Measurements from ENCODE around the gene CLDN1.

Gene CLDN1

DNA sequence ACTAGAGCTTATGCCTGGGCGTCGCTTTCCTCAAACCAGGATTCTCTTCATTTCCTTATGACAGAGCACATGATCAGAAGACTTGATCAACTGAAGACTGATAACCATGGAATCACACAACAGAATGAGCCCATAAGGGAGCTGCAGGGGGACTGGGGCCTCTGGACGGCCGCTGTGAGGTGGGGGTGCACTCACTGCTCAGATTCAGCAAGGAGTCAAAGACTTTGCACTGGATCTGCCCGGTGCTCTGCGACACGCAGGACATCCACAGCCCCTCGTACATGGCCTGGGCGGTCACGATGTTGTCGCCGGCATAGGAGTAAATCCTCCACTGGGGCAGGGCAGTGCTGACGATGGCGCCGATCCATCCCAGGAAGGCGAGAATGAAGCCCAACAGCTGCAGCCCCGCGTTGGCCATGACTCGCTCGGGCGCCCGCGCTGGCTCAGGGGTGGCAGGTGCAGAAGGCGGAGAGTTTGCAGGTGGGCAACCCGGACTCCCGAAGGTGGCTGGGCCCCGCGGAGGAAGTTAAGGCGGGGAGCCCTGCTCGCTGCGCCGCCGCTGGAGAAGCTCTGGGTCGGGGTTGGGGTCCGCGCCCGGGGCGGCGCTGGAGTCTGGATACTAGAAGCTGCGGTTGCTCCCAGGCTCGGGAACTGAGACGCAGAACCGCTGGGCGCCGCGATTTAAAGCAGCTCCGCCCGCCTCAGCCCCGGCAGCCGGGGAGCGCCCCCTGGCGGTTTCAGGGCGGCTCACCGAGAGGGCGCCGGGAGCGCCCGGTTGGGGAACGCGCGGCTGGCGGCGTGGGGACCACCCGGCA lies at the start of gene CLDN1:
CLDN1 (minus strand) TSS at position 658 of the 815 bp plus-strand sequence; CDS start at position 418, 240 bp downstream.
- DNase-seq = peak; percentile 79

GRCh38 chr3:190371152-190371551 lies 48.9 kb upstream of the CLDN1 start:
- no peak for DNase-seq

DNA sequence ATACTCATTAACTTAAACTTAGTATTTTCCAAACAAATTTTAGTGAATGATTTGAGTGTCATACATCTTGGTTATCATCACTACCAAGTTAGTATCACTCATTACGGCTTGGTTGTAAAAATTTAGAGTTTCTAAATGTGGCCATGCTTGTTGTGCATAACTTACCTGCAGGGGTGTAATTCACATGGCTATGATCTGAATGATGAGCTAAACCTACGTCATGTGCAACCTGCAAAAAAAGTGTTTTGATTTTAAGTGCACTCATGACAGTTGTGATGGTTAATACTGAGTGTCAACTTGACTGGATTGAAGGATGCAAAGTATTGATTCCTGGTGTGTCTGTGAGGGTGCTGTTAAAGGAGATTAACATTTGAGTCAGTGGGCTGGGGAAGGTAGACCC lies 48.1 kb upstream of the CLDN1 start:
- no peak for DNase-seq

DNA sequence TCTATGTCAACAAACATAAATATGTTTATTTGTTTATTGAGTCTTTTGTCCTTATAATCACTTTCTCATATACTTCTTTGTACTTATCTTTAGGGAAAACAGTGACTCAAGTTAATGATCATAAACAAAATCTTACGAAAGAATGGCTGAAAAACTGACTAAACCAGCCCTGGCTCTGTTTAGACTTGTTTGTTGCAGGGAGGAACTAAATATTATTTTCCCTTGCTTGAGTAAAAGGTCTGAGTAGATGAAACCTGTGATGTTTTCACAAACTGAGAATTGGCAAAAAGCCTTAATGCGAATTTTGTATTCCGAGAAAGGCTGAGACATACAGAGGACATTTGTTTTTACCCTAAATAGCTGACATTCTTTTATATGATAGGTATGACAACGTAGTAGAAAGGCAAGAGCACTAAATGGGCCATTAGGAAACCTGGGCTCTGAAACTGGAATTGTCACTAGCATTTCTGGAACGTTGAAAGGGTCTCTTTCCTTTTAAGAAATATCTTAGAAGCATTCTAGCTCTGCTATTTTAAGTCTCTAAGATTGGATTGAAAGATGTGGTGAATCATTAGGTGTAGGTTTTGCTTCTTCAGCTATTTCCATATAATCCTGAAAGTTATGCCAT lies 47.5 kb upstream of the CLDN1 start:
- no peak for DNase-seq

- DNase-seq = no peak
Measured at GRCh38 chr3:190368881-190369280, 46.6 kb upstream of the CLDN1 start.

DNA sequence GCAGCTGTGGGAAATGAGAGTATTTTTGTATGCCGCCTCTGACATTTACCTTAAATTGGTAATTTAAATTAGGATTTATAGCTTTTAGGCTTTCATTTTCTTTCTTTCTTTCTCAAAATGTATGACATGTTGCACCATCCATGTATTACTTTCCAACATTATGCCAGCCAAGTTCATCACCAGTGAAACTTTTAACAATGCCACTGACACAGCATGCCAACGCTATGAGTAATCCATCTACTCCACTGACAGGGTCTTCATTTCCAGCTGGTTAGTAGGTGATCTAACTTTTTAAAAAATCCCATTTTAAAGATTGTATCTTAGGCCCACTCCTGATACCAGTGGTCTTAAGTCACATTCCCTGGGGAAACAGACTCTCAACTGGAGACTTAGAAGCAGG lies 43.9 kb upstream of the CLDN1 start:
- DNase-seq = no peak

- no peak for DNase-seq
Measured at GRCh38 chr3:190362258-190362657, 40.0 kb upstream of the CLDN1 start.

GRCh38 chr3:190361791-190362190 lies 39.5 kb upstream of the CLDN1 start:
- DNase-seq = no peak

DNA sequence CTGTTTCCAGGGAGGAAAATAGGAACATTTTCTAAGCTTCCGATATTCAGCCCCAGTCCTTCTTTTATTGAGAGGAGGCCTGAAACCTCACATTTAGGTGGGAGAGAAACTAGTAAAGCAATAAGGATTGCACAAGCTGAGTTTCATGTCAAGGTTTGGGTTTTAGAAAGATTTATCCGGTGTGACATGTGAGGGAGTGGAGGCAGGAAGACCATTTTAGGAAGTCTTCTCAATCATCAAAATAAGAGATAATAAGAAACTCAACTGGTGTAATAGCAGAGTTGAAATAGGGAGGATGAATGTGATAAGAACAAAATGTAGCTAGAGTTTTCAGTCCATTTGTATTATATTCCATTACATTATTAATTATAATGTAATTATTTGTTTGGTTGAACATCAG lies 38.0 kb upstream of the CLDN1 start:
- DNase-seq = no peak

GRCh38 chr3:190359813-190360212 lies 37.6 kb upstream of the CLDN1 start:
- no peak for DNase-seq

DNA sequence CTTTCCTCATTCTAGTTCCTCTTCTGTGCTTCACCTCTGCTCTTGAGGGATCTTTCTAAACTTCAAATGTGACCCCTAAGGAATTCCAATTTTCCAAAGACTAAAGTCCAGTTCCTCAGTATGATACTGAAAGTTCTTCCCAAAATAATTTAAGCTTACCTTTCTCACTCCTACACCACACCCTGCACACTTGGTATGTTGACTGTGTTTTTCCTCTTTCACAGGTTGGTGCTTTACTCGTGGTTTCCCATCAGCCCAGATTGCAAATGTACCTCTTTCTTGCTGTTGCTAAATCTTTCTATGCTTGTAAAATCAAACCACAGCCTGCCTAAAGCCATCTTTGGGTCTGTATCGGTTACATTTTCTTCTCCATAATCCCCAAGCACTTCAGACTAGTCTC lies 35.2 kb upstream of the CLDN1 start:
- no peak for DNase-seq

DNA sequence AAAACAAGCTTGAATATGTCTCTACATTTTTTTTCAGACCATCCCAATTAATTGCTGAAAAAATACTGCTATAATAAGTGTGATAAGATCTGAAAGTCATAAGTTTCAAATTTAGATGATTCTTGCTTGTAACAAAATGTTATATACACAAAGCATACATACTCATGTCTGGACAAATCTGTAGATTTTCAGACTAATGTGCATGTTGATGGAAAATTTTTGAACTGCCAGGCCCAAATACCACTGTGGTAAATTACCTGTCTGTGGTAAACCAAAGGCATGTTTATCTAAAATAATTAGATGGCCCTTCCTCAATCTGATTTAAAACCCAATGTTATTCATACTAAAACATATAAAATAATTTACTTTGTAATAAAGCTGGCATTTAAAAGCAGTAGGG lies 34.0 kb upstream of the CLDN1 start:
- DNase-seq = no peak

- DNase-seq = no peak
Measured at GRCh38 chr3:190352861-190353457, 30.7 kb upstream of the CLDN1 start.

GRCh38 chr3:190346541-190346940 lies 24.3 kb upstream of the CLDN1 start:
- DNase-seq = no peak

- no peak for DNase-seq
Measured at GRCh38 chr3:190345878-190346277, 23.6 kb upstream of the CLDN1 start.

GRCh38 chr3:190345027-190345821 lies 23.0 kb upstream of the CLDN1 start:
- DNase-seq = no peak

DNA sequence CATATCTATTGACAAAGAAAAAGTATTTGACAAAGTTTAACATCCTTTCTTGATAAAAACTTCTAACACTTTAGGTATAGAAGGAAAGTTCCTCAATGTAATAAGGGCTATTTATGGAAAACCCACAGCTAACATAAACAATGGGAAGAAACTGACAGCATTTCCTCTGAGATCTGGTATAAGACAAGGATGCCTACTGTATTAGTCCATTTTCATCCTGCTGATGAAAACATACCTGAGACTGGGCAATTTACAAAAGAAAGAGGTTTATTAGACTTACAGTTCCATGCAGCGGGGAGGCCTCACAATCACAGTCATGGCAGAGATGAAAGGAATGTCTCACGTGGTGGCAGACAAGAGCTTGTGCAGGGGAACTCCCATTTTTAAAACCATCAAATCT lies 17.8 kb upstream of the CLDN1 start:
- no peak for DNase-seq

DNA sequence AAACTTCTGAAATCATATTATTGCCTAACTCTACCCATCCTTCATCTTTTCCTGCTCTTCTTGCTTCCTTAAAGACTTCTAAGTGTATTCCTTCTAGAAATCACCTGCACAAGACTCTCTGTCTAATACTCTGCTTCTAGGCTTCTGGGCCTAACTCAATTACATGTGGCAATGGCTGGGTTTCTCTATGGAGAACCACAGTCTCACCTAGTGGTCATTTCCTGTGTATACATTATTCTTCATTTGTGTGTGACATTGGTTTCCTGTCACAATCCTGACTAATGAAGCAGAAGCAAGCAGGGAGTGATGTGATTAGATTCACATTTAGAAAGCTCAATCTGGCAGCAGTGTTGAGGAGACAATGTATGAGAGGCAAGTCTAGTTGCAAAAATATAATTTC lies 16.9 kb upstream of the CLDN1 start:
- no peak for DNase-seq

- no peak for DNase-seq
Measured at GRCh38 chr3:190338717-190339116, 16.5 kb upstream of the CLDN1 start.

GRCh38 chr3:190337301-190337700 lies 15.1 kb upstream of the CLDN1 start:
- no peak for DNase-seq

DNA sequence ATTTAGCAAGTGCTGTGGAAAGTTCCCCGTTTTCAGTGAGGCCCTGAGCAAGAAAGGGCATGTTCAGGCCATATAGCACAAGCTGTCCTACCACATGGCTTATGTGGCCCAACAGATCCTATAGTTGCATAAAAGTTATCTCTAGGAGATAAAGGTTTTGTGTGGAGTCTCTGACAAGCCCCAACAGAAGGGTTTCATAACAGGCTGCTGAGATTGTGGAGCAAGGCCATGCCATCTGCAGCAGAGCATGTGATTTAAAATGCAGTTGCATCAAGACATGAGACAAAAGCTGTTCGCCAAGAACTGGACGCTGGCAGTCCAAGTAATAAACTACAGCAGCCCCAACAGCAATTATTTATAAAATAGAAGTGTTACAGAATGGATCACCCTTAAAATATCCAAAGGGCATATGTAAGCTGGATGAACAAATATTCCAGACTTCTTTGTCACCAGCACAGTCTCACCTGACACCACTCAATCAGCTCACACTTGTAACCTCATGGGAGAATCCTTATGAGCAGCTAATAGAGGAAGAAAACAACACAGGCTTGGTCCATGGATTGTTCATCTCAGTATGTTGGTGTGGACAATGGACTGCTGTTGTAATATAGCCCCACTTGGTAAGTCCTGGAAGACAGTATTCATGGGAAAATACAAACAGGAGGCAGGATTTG lies 14.4 kb upstream of the CLDN1 start:
- DNase-seq = no peak

DNA sequence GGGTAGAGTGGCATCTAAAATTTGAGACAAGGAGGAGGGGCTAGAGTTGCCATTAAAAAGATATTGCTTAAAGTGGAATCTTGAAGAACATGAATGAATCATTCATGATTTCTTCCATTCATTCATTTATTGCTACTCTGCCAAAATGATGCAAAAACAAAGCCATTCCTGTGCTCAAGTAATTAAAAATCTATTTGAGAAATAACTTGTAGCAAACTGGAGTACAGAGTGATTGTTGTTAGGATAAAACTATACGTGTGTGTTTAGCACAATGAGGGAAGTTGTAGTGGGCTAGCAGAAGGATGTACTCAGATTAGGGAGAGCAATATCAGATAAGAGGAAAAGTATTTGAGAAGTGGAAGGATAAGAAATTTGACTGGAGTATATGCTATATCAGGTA lies 11.7 kb upstream of the CLDN1 start:
- no peak for DNase-seq

All from NCI-H1105 treated with DMSO at 0.1 percent for 48 hours (cell line).